A673 (cell line): ENCODE results near the gene LRPPRC. TPM values are rescaled to one million over a fixed set of nuclear protein-coding genes. Genes with fewer than 3 reads are reported as not detected.

ENCODE experiments used
- BruUV-seq: library from RNA; stranded (reverse); fragments of 400-500 nt; replicated peaks from 2 replicates; lab custom pipeline; 2021; lab: Mats Ljungman, UMichigan
- CTCF ChIA-PET: fragments of 300-600 bp; sonication (Branson Sonifier 250); formaldehyde crosslinking; loops from one replicate; lab custom pipeline; 2022; ENCODE audit warnings: antibody characterized with exemption; lab: Charles Lee
- POLR2A ChIA-PET: fragments of 300-600 bp; sonication (Branson Sonifier 250); formaldehyde crosslinking; loops from one replicate; lab custom pipeline; 2022; ENCODE audit warnings: antibody characterized with exemption; ENCODE audit not compliant: low non-redundant PET; lab: Charles Lee
- DNase-seq: peaks from one replicate; pipeline ENCODE4 v3.0.0-alpha.2; 2015; ENCODE audit warnings: low spot score
- H3K27ac ChIP-seq: fragments of 200-600 bp; sonication (generic); 2 replicates; pipeline ENCODE4 v1.5.1; 2016; ENCODE audit warnings: mixed run types, low read depth, mild to moderate bottlenecking, mixed read lengths, antibody characterized with exemption, low read length; ENCODE audit not compliant: poor library complexity, severe bottlenecking
- H3K27me3 ChIP-seq: fragments of 200-600 bp; sonication (generic); replicated peaks from 2 replicates; pipeline ENCODE4 v1.6.1; 2017; ENCODE audit warnings: mixed run types, low read depth, mild to moderate bottlenecking, mixed read lengths, antibody characterized with exemption, low read length; ENCODE audit not compliant: insufficient read depth, poor library complexity
- H3K36me3 ChIP-seq: fragments of 200-600 bp; sonication (generic); 2 replicates; pipeline ENCODE4 v1.6.1; 2016; ENCODE audit warnings: mixed run types, mild to moderate bottlenecking, mixed read lengths, antibody characterized with exemption, low read length; ENCODE audit not compliant: insufficient read depth, poor library complexity, severe bottlenecking
- H3K4me1 ChIP-seq: fragments of 200-600 bp; sonication (generic); 2 replicates; pipeline ENCODE4 v1.6.1; 2017; ENCODE audit warnings: mixed run types, mild to moderate bottlenecking, mixed read lengths, antibody characterized with exemption, low read length; ENCODE audit not compliant: insufficient read depth, poor library complexity, severe bottlenecking
- H3K4me3 ChIP-seq: fragments of 200-600 bp; sonication (generic); 2 replicates; pipeline ENCODE4 v1.5.1; 2016; ENCODE audit warnings: low read depth, mixed run types, mild to moderate bottlenecking, mixed read lengths, low read length; ENCODE audit not compliant: poor library complexity, severe bottlenecking
- H3K9me3 ChIP-seq: fragments of 200-600 bp; sonication (generic); 2 replicates; pipeline ENCODE4 v1.6.1; 2016; ENCODE audit warnings: mixed run types, low read depth, mild to moderate bottlenecking, mixed read lengths, antibody characterized with exemption, low read length; ENCODE audit not compliant: poor library complexity, severe bottlenecking
- EZH2 ChIP-seq: fragments of 200-600 bp; sonication (generic); IDR thresholded peaks from 2 replicates; pipeline ENCODE4 v1.6.1; 2017; ENCODE audit warnings: borderline replicate concordance, low read depth, mild to moderate bottlenecking, mixed read lengths, antibody characterized with exemption, low read length; ENCODE audit not compliant: poor library complexity, severe bottlenecking
- intact Hi-C: fragments of 100-400 bp; cut with micrococcal nuclease; formaldehyde crosslinking; loops from one replicate; pipeline ENCODE4 v1.10.0; 2022; ENCODE audit not compliant: unreplicated experiment
- total RNA-seq: library from RNA; stranded (reverse); gene quantifications from 2 replicates; pipeline ENCODE4 v1.2.3, GENCODE V29; 2021
- TF ChIP-seq, protein P1 (sequence below): fragments of 300-800, 200-600 bp; sonication (generic); conservative IDR thresholded peaks from 2 replicates; pipeline ENCODE4 v1.5.1; 2017; ENCODE audit warnings: low read depth, mild to moderate bottlenecking, antibody characterized with exemption, low read length, moderate library complexity, mixed read lengths

Gene LRPPRC
- total RNA-seq, 1 experiment from 2014 or later = 144 TPM

DNA sequence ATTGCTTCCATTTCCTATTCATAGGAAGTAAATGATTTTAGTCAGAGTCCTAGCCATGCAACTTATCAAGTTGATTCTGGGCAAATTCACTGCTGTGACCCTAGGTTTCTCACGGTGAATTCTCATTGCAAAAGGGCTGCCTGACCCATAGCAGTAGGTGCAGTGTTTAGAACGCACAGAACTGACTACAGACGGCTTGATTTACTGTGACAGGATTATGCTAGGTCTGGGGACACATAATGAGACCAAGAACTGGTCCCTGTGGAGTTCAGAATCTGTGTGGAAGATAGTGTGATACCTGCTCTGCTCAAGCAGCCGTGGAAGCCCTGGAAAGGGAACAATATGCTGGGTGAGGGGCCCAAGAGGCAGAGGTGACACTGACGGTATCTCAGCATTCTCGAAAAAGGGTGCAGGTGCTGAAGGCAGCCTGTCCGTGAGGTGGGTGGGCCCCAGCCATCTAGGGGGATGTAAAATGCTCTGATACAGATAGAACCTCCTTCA lies 110.6 kb downstream of the LRPPRC start:
- H3K36me3 ChIP-seq = peaks cover 33% of the 10 kb centered on the region
- ChIA-PET POLR2A (no interaction called here), CTCF (no interaction called here)
- no peaks in the 10 kb centered on the region for H3K9me3 ChIP-seq
- BruUV-seq = no TSS peak
- H3K27ac ChIP-seq = no peak overlapping the region
- no peak for DNase-seq
- no peaks in the 10 kb centered on the region for H3K27me3 ChIP-seq
- H3K4me1 ChIP-seq = no peaks in the 10 kb centered on the region
- no peak overlapping the region for H3K4me3 ChIP-seq
- TF ChIP-seq, protein P1, sequence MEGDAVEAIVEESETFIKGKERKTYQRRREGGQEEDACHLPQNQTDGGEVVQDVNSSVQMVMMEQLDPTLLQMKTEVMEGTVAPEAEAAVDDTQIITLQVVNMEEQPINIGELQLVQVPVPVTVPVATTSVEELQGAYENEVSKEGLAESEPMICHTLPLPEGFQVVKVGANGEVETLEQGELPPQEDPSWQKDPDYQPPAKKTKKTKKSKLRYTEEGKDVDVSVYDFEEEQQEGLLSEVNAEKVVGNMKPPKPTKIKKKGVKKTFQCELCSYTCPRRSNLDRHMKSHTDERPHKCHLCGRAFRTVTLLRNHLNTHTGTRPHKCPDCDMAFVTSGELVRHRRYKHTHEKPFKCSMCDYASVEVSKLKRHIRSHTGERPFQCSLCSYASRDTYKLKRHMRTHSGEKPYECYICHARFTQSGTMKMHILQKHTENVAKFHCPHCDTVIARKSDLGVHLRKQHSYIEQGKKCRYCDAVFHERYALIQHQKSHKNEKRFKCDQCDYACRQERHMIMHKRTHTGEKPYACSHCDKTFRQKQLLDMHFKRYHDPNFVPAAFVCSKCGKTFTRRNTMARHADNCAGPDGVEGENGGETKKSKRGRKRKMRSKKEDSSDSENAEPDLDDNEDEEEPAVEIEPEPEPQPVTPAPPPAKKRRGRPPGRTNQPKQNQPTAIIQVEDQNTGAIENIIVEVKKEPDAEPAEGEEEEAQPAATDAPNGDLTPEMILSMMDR = no peak
- TF ChIP-seq EZH2 = no peak
- intact Hi-C loops = no loop called here

DNA sequence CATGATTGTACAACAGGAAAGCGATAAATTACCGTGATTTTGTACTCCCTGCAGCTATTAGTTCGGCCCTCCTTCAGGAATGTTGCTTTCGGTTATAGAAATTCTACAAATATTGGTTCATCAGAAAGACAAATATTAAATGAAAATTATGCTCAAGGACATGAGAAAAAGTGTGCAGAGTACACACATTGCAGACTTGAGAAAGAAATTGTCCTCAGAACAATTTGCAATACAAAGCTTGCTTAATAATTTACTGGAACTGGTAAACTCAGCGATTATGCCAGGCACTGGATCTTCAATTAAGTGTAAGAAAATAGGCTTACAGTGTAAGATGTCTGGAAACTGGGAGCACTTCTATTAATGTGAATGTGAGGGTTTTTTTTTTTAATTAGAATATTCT lies 111.1 kb downstream of the LRPPRC start:
- CTCF ChIA-PET = no interaction called here
- BruUV-seq = no TSS peak

DNA sequence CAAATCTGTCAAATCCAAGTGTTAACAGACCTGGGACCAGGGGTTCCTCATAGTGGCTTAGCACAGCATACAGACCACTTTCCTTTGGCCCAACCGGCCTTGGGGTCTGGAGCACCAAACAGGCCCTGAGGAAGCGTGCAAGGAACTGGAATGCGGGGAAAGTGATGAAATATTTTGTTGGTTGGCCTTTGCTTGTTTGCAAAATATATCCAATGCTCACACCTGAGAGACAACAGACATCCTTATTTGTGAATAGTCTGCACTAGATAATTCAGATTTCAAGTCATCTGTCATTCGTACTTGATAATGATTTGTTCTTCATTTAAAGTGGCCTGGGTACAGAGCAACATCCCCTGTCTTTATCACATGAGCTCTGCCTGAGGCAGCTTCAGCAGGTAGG lies 113.5 kb downstream of the LRPPRC start:
- Histone ChIP-seq H3K4me3 (no peak overlapping the region), H3K4me1 (peaks cover 4% of the 10 kb centered on the region), H3K36me3 (peaks cover 9% of the 10 kb centered on the region), H3K27me3 (no peaks in the 10 kb centered on the region), H3K9me3 (no peaks in the 10 kb centered on the region), H3K27ac (no peak overlapping the region)
- intact Hi-C loops = no loop called here
- ChIA-PET POLR2A (no interaction called here), CTCF (no interaction called here)
- no peak for TF ChIP-seq EZH2
- TF ChIP-seq, protein P1 = no peak
- BruUV-seq = no TSS peak
- DNase-seq = no peak

More for the DNA sequence above, 111.1 kb downstream of the LRPPRC start:
- intact Hi-C loops = no loop called here
- Histone ChIP-seq H3K4me3 (no peak overlapping the region), H3K9me3 (no peaks in the 10 kb centered on the region), H3K36me3 (peaks cover 31% of the 10 kb centered on the region), H3K27me3 (no peaks in the 10 kb centered on the region), H3K27ac (no peak overlapping the region), H3K4me1 (no peaks in the 10 kb centered on the region)
- POLR2A ChIA-PET = no interaction called here
- TF ChIP-seq EZH2 = no peak
- TF ChIP-seq, protein P1 = no peak
- no peak for DNase-seq
